Stimulated activated naive CD8-positive, alpha-beta T cell treated with anti-CD3 and anti-CD28 coated beads, Interleukin-15, Interleukin-2, amounts not matched to agents 100 ng/mL and 50 ng/mL, for 24 hours (primary cell): ENCODE results near the gene FAM149B1.

Experiments used
- H3K27ac Mint-ChIP-seq: one replicate; pipeline ENCODE4 v1.8.0; 2021; ENCODE audit warnings: mild to moderate bottlenecking, mixed read lengths
- H3K27me3 Mint-ChIP-seq: one replicate; pipeline ENCODE4 v1.8.0; 2021; ENCODE audit warnings: mixed read lengths
- H3K36me3 Mint-ChIP-seq: one replicate; pipeline ENCODE4 v1.8.0; 2021; ENCODE audit warnings: low read depth, mixed read lengths
- H3K4me1 Mint-ChIP-seq: one replicate; pipeline ENCODE4 v1.8.0; 2021; ENCODE audit warnings: low read depth, mixed read lengths
- H3K4me3 Mint-ChIP-seq: one replicate; pipeline ENCODE4 v1.8.0; 2021; ENCODE audit warnings: mild to moderate bottlenecking, mixed read lengths
- H3K9me3 Mint-ChIP-seq: one replicate; pipeline ENCODE4 v1.8.0; 2021; ENCODE audit warnings: mixed read lengths

FAM149B1 gene

DNA sequence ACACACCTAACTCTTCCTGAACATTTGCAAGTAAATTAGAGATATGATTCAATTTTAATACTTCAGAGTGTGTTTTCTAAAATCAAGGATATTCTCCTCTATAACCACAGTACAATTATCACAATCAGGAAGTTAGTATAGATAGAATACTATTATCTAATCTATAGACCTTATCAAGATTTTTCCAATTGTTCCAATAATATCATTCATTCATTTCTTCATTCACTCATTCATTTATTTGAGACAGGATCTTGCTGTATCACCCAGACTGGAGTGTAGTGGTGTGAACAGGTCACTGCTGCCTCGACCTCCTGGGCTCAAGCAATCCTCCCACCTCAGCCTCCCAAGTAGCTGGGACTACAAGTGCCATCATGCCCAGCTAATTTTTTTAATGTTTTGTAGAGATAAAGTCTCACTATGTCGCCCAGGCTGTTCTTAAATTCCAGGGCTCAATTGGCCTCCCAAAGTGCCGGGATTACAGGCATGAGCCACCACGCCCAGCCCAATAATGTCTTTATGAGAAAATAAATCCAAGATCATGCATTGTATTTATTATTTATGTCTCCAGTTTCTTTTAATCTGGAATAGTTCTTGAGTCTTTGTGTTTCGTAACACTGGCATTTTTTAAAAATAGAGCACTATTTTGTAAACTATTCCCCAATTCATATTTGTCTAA lies 95.1 kb downstream of the FAM149B1 start:
- Mint-ChIP-seq H3K27ac (peak overlapping the region; percentile 47), H3K4me1 (no peaks in the 10 kb centered on the region), H3K9me3 (no peaks in the 10 kb centered on the region), H3K36me3 (no peaks in the 10 kb centered on the region), H3K27me3 (no peaks in the 10 kb centered on the region), H3K4me3 (no peak overlapping the region)

DNA sequence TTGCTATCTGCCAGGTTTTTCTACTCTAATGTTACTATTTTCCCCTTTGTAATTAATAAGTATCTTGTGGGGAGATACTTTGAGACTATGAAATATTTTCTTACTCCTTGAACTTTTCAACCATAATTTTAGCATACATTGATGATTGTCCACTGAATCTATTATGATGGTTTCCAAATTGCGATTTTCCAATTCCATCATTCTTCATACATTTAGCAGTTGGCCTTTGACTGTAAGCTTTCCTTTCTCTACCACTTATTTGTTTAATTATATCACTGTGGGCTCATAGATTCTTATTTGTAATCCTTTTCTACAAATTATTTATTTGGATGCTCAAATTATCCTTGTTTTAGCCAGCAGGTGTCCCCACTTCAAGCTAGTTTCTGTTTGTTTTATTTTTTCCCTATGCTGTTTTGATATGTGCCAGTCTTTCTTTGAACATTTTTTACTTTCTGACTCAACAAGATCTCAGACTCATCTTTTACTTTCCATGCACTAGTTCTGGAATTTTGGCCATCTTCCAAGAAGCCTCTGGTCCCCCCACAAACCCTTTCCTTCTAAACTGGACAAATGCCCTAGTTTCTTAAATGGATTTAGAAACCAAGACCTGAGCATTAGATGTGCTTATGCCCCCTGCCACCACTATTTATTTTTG lies 95.9 kb downstream of the FAM149B1 start:
- Mint-ChIP-seq H3K4me3 (no peak overlapping the region), H3K36me3 (no peaks in the 10 kb centered on the region), H3K27me3 (no peaks in the 10 kb centered on the region), H3K4me1 (no peaks in the 10 kb centered on the region), H3K27ac (no peak overlapping the region), H3K9me3 (no peaks in the 10 kb centered on the region)

DNA sequence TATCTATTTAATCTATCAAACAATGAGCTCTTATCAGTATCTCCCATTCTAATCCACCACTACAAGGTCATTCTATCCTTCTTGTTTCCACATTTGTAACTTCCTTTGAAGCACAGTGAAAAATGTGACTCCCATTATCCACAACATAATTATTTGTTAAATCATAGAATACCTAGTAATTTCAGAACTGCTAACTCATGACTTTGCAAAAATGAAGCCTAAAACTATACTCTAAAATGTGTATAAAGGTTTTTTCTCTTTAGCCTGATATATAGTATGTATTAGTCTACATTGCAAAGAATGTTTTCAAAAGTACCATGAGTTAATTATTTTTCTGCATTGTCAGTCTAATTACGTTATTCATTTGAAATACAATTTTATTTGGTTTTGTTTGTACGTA lies 96.5 kb downstream of the FAM149B1 start:
- no peaks in the 10 kb centered on the region for H3K36me3 Mint-ChIP-seq
- H3K9me3 Mint-ChIP-seq = no peaks in the 10 kb centered on the region
- H3K4me1 Mint-ChIP-seq = no peaks in the 10 kb centered on the region
- no peak overlapping the region for H3K4me3 Mint-ChIP-seq
- H3K27ac Mint-ChIP-seq = no peak overlapping the region
- H3K27me3 Mint-ChIP-seq = no peaks in the 10 kb centered on the region

DNA sequence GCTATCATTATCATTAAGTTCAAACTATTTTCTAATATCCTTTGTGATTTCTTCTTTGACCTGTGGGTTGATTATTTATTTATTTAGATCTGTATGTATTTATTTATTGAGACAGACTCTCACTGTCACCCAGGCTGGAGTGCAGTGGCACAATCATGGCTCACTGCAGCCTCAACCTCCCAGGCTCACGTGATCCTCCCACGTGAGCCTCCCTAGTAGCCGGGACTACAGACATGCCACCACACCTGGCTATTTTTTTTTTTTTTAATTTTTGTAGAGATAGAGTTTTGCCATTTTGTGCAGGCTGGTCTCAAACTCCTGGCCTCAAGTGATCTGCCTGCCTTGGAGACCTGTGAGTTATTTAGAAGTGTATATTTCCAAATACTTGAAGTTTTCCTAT lies 113.2 kb downstream of the FAM149B1 start:
- Mint-ChIP-seq H3K9me3 (no peaks in the 10 kb centered on the region), H3K27me3 (no peaks in the 10 kb centered on the region), H3K36me3 (no peaks in the 10 kb centered on the region), H3K27ac (no peak overlapping the region), H3K4me1 (no peaks in the 10 kb centered on the region), H3K4me3 (no peak overlapping the region)

DNA sequence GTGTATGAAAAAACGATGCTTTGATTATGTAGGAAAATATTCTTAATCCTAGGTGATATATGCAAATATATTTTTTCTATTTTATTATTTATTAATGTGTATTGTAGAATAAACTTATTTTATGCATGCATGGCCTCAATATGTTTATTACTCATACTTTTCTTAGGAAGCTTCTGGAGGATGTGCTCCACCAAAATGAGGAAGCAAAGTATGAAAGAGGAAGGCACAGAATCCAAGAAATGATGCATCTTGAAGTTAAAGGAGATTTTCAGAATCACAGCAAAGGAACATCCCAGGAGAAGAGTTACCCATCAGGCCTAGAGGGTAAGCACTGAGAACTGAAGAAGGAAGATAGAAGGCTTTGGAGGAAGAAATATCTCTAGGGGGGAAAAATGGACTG lies 119.5 kb downstream of the FAM149B1 start:
- Mint-ChIP-seq H3K36me3 (peaks cover 11% of the 10 kb centered on the region), H3K9me3 (peaks cover 4% of the 10 kb centered on the region), H3K4me3 (no peak overlapping the region), H3K27me3 (no peaks in the 10 kb centered on the region), H3K27ac (no peak overlapping the region), H3K4me1 (no peaks in the 10 kb centered on the region)

DNA sequence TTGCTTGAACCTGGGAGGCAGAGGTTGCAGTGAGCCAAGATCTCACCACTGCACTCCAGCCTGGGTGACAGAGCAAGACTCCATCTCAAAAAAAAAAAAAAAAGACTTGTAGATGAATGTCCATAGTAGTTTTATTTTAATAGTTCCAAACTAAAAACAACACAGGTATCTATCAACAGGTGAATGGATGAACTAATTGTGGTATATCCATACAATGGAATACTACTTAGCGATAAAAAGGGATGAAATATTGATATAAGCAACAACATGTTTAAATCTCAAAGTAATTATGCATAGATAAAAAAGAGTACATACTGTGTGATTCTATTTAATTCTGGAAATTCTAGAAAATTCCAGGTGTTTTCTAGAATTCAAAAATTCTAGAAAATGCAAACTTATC lies 122.0 kb downstream of the FAM149B1 start:
- Mint-ChIP-seq H3K9me3 (peaks cover 4% of the 10 kb centered on the region), H3K27me3 (no peaks in the 10 kb centered on the region), H3K4me3 (no peak overlapping the region), H3K27ac (no peak overlapping the region), H3K4me1 (no peaks in the 10 kb centered on the region), H3K36me3 (peaks cover 11% of the 10 kb centered on the region)

DNA sequence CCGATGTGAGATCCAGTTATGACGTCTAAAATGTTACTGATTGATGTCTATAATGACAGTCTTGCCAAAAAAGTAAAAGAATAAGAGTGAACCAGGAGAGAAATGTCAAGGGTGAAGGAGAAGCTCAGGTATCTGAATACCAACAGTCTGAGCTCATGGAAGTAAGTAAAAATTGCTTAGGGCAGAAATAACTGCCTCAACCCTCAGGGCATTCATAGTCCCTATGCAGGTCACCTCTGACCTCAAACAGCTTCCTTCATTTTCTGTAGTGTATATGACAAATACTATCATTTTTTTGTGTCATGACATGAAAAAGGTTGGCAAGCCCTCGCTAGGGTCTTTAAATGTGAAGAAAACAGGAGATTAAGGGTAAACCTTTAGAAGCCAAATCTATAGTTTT lies 125.5 kb downstream of the FAM149B1 start:
- Mint-ChIP-seq H3K4me3 (no peak overlapping the region), H3K27ac (no peak overlapping the region), H3K4me1 (no peaks in the 10 kb centered on the region), H3K9me3 (peaks cover 4% of the 10 kb centered on the region), H3K27me3 (no peaks in the 10 kb centered on the region), H3K36me3 (peaks cover 11% of the 10 kb centered on the region)
